Measurements from ENCODE around the gene INTS6.
A peak's percentile ranks its signal among the peaks of the same experiment; 100 is the strongest.

The INTS6 gene

GRCh38 chr13:51405176-51405575, 47.7 kb downstream of the INTS6 start:
- no peak for DNase-seq

- peak; percentile 18 for DNase-seq
These were observed 55.4 kb downstream of the INTS6 start for GRCh38 chr13:51397262-51397941.

GRCh38 chr13:51396352-51396751, 56.5 kb downstream of the INTS6 start:
- no peak for DNase-seq

GRCh38 chr13:51394724-51395123, 58.1 kb downstream of the INTS6 start:
- no peak for DNase-seq

GRCh38 chr13:51385114-51385513, 67.7 kb downstream of the INTS6 start:
- no peak for DNase-seq

GRCh38 chr13:51380269-51380668, 72.6 kb downstream of the INTS6 start:
- no peak for DNase-seq

GRCh38 chr13:51373451-51373850, 79.4 kb downstream of the INTS6 start:
- DNase-seq = no peak

- DNase-seq = no peak
These were observed 81.0 kb downstream of the INTS6 start for GRCh38 chr13:51371768-51372399.

GRCh38 chr13:51370811-51371210, 82.0 kb downstream of the INTS6 start:
- DNase-seq = no peak

GRCh38 chr13:51370116-51370515, 82.7 kb downstream of the INTS6 start:
- no peak for DNase-seq

- no peak for DNase-seq
These were observed 88.3 kb downstream of the INTS6 start for GRCh38 chr13:51364404-51365008.

GRCh38 chr13:51363625-51364024, 89.2 kb downstream of the INTS6 start:
- no peak for DNase-seq

GRCh38 chr13:51361106-51361505, 91.7 kb downstream of the INTS6 start:
- no peak for DNase-seq

- DNase-seq = no peak
These were observed 92.3 kb downstream of the INTS6 start for GRCh38 chr13:51360489-51360888.

- DNase-seq = no peak
These were observed 93.5 kb downstream of the INTS6 start for GRCh38 chr13:51359352-51359751.

GRCh38 chr13:51357928-51358595, 94.8 kb downstream of the INTS6 start:
- DNase-seq = no peak

GRCh38 chr13:51355217-51355616, 97.6 kb downstream of the INTS6 start:
- no peak for DNase-seq

GRCh38 chr13:51349016-51349415, 103.8 kb downstream of the INTS6 start:
- no peak for DNase-seq

- DNase-seq = no peak
These were observed 104.5 kb downstream of the INTS6 start for GRCh38 chr13:51348069-51348967.

GRCh38 chr13:51347099-51347498, 105.7 kb downstream of the INTS6 start:
- DNase-seq = no peak

GRCh38 chr13:51346397-51346796, 106.4 kb downstream of the INTS6 start:
- no peak for DNase-seq

- DNase-seq = peak; percentile 5
These were observed 109.4 kb downstream of the INTS6 start for GRCh38 chr13:51343475-51343874.

- DNase-seq = no peak
These were observed 110.1 kb downstream of the INTS6 start for GRCh38 chr13:51342706-51343105.

Measured in NCI-H2227 treated with DMSO at 0.1 percent for 48 hours (cell line).